ENCODE data around the gene ADD3. TPM values are rescaled to one million over a fixed set of nuclear protein-coding genes. Genes with fewer than 3 reads are reported as not detected.

Gene ADD3
- total and polyA plus RNA-seq, 2 of the 13 experiments (the other 11 are each of a cell fraction or from before 2014, with no cell fraction given) = 44.7 to 57.5 TPM

- H3K4me3 ChIP-seq (replicated peaks in 1 of 3; ENCODE audit: insufficient read depth in 1 of 3, low read depth in 2 of 3, low read length in 3 of 3) = no peak overlapping the region
- TF ChIP-seq AGO2 (optimal IDR thresholded peaks at IDR 0.05; ENCODE audit: low read depth, low read length) (no peak), KAT2B (IDR thresholded peaks at IDR 0.05; ENCODE audit: borderline replicate concordance, low read depth, low read length) (no peak), ZNF101 (CRISPR knock-in tag; IDR thresholded peaks at IDR 0.05; ENCODE audit: borderline replicate concordance, low read depth) (no peak), AKAP8 (CRISPR knock-in tag; IDR thresholded peaks at IDR 0.05) (no peak), ZNF136 (CRISPR knock-in tag; IDR thresholded peaks at IDR 0.05; ENCODE audit: low read depth) (no peak), ZNF224 (CRISPR knock-in tag; IDR thresholded peaks at IDR 0.05) (no peak), RORA (CRISPR knock-in tag; IDR thresholded peaks at IDR 0.05) (no peak), TFDP1 (CRISPR knock-in tag; IDR thresholded peaks at IDR 0.05; ENCODE audit: borderline replicate concordance) (no peak), ZSCAN21 (CRISPR knock-in tag; IDR thresholded peaks at IDR 0.05; ENCODE audit: borderline replicate concordance) (no peak), LCORL (IDR thresholded peaks at IDR 0.05) (no peak), LCORL (CRISPR knock-in tag; IDR thresholded peaks at IDR 0.05) (no peak), FOXK2 (IDR thresholded peaks at IDR 0.05) (no peak), ZBTB4 (CRISPR knock-in tag; IDR thresholded peaks at IDR 0.05; ENCODE audit: borderline replicate concordance) (no peak), ZNF44 (CRISPR knock-in tag; IDR thresholded peaks at IDR 0.05) (no peak), IKZF4 (CRISPR knock-in tag; IDR thresholded peaks at IDR 0.05; ENCODE audit: borderline replicate concordance, low read depth, not compliant biosample characterization) (no peak)
- TF ChIP-seq, protein P1, sequence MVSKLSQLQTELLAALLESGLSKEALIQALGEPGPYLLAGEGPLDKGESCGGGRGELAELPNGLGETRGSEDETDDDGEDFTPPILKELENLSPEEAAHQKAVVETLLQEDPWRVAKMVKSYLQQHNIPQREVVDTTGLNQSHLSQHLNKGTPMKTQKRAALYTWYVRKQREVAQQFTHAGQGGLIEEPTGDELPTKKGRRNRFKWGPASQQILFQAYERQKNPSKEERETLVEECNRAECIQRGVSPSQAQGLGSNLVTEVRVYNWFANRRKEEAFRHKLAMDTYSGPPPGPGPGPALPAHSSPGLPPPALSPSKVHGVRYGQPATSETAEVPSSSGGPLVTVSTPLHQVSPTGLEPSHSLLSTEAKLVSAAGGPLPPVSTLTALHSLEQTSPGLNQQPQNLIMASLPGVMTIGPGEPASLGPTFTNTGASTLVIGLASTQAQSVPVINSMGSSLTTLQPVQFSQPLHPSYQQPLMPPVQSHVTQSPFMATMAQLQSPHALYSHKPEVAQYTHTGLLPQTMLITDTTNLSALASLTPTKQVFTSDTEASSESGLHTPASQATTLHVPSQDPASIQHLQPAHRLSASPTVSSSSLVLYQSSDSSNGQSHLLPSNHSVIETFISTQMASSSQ (IDR thresholded peaks at IDR 0.05; ENCODE audit: low read depth) = no peak
- TF ChIP-seq, protein P1 (CRISPR knock-in tag; IDR thresholded peaks at IDR 0.05; ENCODE audit: borderline replicate concordance) = no peak
- no peak for ATAC-seq
- FAIRE-seq = no peak
- H3K4me2 ChIP-seq (ENCODE audit: low read depth, low read length) = no peak overlapping the region
- H3K9ac ChIP-seq (ENCODE audit: insufficient read depth, low read depth, low read length) = no peak overlapping the region
- H3K9me3 ChIP-seq (ENCODE audit: low read length) = no peaks in the 10 kb centered on the region
- no peak overlapping the region for H2AFZ ChIP-seq (ENCODE audit: low read length)
- peaks cover 94% of the 10 kb centered on the region for H3K4me1 ChIP-seq (ENCODE audit: insufficient read depth, low read length)
- WGBS (ENCODE audit: low lambda C conversion rate) = 100% methylated on average over 2 of the region's 2 CpGs
- in situ Hi-C loops (cut with HindIII; ENCODE audit: extremely low pct_ligation_motif_present, low pct_unique_long_range_greater_than_20kb) = no loop called here
- BruUV-seq (replicated peaks) = no TSS peak
- no peaks in the 10 kb centered on the region for H3K27me3 ChIP-seq (ENCODE audit: control insufficient read depth in 1 of 2, insufficient read depth in 2 of 2, low read length in 2 of 2)
- no peaks in the 10 kb centered on the region for H3K79me2 ChIP-seq (ENCODE audit: insufficient read depth, low read length)
- no peaks in the 10 kb centered on the region for H4K20me1 ChIP-seq (ENCODE audit: insufficient read depth, low read length)
- intact Hi-C loops (cut with micrococcal nuclease; ENCODE audit: unreplicated experiment) = no loop called here
- no peaks in the 10 kb centered on the region for H3K36me3 ChIP-seq (replicated peaks in 1 of 2; ENCODE audit: control insufficient read depth in 1 of 2, insufficient read depth in 2 of 2, low read length in 2 of 2)
- no peak overlapping the region for H3K27ac ChIP-seq (ENCODE audit: extremely low read length, insufficient read depth, low read length)
- DNase-seq (ENCODE audit: low spot score) = no peak
- POLR2A ChIA-PET = interaction anchor here (1.6 kb wide), 1 partner anchor 35 kb away, joined by 11 read pairs; the partner anchor contains the start of gene ADD3
- CTCF ChIA-PET (ENCODE audit: low intra/inter-chr PET ratio, low total read pairs) = no interaction called here
These were observed 35.3 kb upstream of the ADD3 start for GRCh38 chr10:109972372-109973001.

Data from HepG2 (cell line).